ENCODE measurements around the gene ITGB6.

Gene ITGB6

GRCh38 chr2:160169471-160169870 lies 30.6 kb downstream of the ITGB6 start:
- DNase-seq (ENCODE audit: low read depth): no peak
- no peak for TF ChIP-seq CTCF (IDR thresholded peaks at IDR 0.05; ENCODE audit: insufficient read depth, low read depth, low read length, missing control alignments)
- H3K4me3 ChIP-seq (ENCODE audit: low read length): no peak overlapping the region

GRCh38 chr2:160168878-160169277 lies 31.2 kb downstream of the ITGB6 start:
- no peak overlapping the region for H3K4me3 ChIP-seq (ENCODE audit: low read length)
- DNase-seq (ENCODE audit: low read depth): no peak
- TF ChIP-seq CTCF (IDR thresholded peaks at IDR 0.05; ENCODE audit: insufficient read depth, low read depth, low read length, missing control alignments): no peak

GRCh38 chr2:160167089-160167740 lies 32.9 kb downstream of the ITGB6 start:
- TF ChIP-seq CTCF (IDR thresholded peaks at IDR 0.05; ENCODE audit: insufficient read depth, low read depth, low read length, missing control alignments): no peak
- H3K4me3 ChIP-seq (ENCODE audit: low read length): no peak overlapping the region
- no peak for DNase-seq (ENCODE audit: low read depth)

GRCh38 chr2:160165996-160166395 lies 34.1 kb downstream of the ITGB6 start:
- peak; percentile 18 for DNase-seq (ENCODE audit: low read depth)
- TF ChIP-seq CTCF (IDR thresholded peaks at IDR 0.05; ENCODE audit: insufficient read depth, low read depth, low read length, missing control alignments): no peak

GRCh38 chr2:160165081-160165480 lies 35.0 kb downstream of the ITGB6 start:
- TF ChIP-seq CTCF (IDR thresholded peaks at IDR 0.05; ENCODE audit: insufficient read depth, low read depth, low read length, missing control alignments): no peak
- DNase-seq (ENCODE audit: low read depth): no peak
- H3K4me3 ChIP-seq (ENCODE audit: low read length): no peak overlapping the region

More at GRCh38 chr2:160165996-160166395, 34.1 kb downstream of the ITGB6 start:
- H3K4me3 ChIP-seq (ENCODE audit: low read length): no peak overlapping the region

GRCh38 chr2:160157861-160158829 lies 41.9 kb downstream of the ITGB6 start:
- TF ChIP-seq CTCF (IDR thresholded peaks at IDR 0.05; ENCODE audit: insufficient read depth, low read depth, low read length, missing control alignments): no peak
- H3K4me3 ChIP-seq (ENCODE audit: low read length): no peak overlapping the region
- peak; percentile 92 for DNase-seq (ENCODE audit: low read depth)
